HCT116 (cell line): Measurements from ENCODE around the gene CFAP74. TPM values are rescaled to one million over a fixed set of nuclear protein-coding genes. Genes with fewer than 3 reads are reported as not detected.

Experiments used
- ATAC-seq: fragments of 200-7000 bp; cut with Tn5 transposase; 2 replicates; pipeline ENCODE4 v1.9.1; 2020; ENCODE audit warnings: mild to moderate bottlenecking, moderate library complexity
- BruUV-seq: library from RNA; stranded (reverse); fragments of 400-500 nt; replicated peaks from 2 replicates; lab custom pipeline; 2021; lab: Mats Ljungman, UMichigan
- CTCF ChIA-PET: fragments of 300-600 bp; sonication (Branson Sonifier 250); formaldehyde crosslinking; loops from one replicate; lab custom pipeline; 2021; ENCODE audit warnings: antibody characterized with exemption; lab: Charles Lee
- POLR2A ChIA-PET: fragments of 300-600, 350-600 bp; sonication (Branson Sonifier 250); formaldehyde crosslinking; loops from one replicate; lab custom pipeline; 2021; ENCODE audit warnings: antibody characterized with exemption; lab: Charles Lee
- RAD21 ChIA-PET, 2 experiments: fragments of 300-600 bp; sonication (Branson Sonifier 250); formaldehyde crosslinking; loops; one replicate each; lab custom pipeline; 2023; ENCODE audit warnings: low total read pairs in 2 of 2; ENCODE audit not compliant: uncharacterized antibody in 2 of 2, unreplicated experiment in 2 of 2, low non-redundant PET in 1 of 2; lab: Charles Lee
- DNase-seq: peaks from one replicate; pipeline ENCODE4 v3.0.0-alpha.2; 2010; ENCODE audit warnings: low read depth, low spot score
- H2AFZ ChIP-seq: fragments of 200-600 bp; shearing (Covaris generic), sonication (generic); 2 replicates; pipeline ENCODE4 v1.6.1; 2017; ENCODE audit warnings: low read depth, mixed run types, mixed read lengths, antibody characterized with exemption, low read length; ENCODE audit not compliant: poor library complexity, severe bottlenecking
- H3K27ac ChIP-seq: 2 replicates; pipeline ENCODE4 v1.5.1; 2012; ENCODE audit warnings: low read depth, low read length
- H3K27me3 ChIP-seq: fragments of 200-600 bp; sonication (generic); 2 replicates; pipeline ENCODE4 v1.6.1; 2016; ENCODE audit warnings: mixed run types, low read length, mixed read lengths; ENCODE audit not compliant: insufficient read depth
- H3K36me3 ChIP-seq, 2 experiments: fragments of 200-500 bp in 1 of 2; fragments of 200-600 bp in 1 of 2; sonication (Bioruptor generic) in 1 of 2; sonication (generic) in 1 of 2; 2 replicates each; pipeline versions ENCODE4 v1.5.1 to v1.6.1; 2014 to 2016; ENCODE audit warnings: low read length in 2 of 2, inconsistent platforms in 1 of 2, mixed read lengths in 1 of 2, mixed run types in 1 of 2; ENCODE audit not compliant: insufficient read depth in 2 of 2, control insufficient read depth in 1 of 2
- H3K4me1 ChIP-seq, 2 experiments: fragments of 200-600 bp in 1 of 2; sonication (generic) in 1 of 2; 2 replicates each; pipeline versions ENCODE4 v1.5.1 to v1.6.1; 2012 to 2017; ENCODE audit warnings: low read length in 2 of 2, inconsistent platforms in 1 of 2, mild to moderate bottlenecking in 1 of 2, mixed read lengths in 1 of 2, mixed run types in 1 of 2, moderate library complexity in 1 of 2; ENCODE audit not compliant: insufficient read depth in 2 of 2, control insufficient read depth in 1 of 2
- H3K4me2 ChIP-seq: fragments of 200-600 bp; sonication (generic); 2 replicates; pipeline ENCODE4 v1.6.1; 2017; ENCODE audit warnings: mixed run types, low read length, mixed read lengths
- H3K4me3 ChIP-seq, 2 experiments: fragments of 200-600 bp in 1 of 2; sonication (generic) in 1 of 2; replicated peaks in 1 of 2; 2 replicates each; pipeline ENCODE4 v1.5.1; 2011 to 2016; ENCODE audit warnings: low read length in 2 of 2, control low read depth in 1 of 2, low read depth in 1 of 2, mild to moderate bottlenecking in 1 of 2, mixed read lengths in 1 of 2, mixed run types in 1 of 2
- H3K79me2 ChIP-seq: fragments of 200-600 bp; sonication (generic); 2 replicates; pipeline ENCODE4 v1.6.1; 2017; ENCODE audit warnings: mild to moderate bottlenecking, mixed run types, low read length, moderate library complexity, mixed read lengths; ENCODE audit not compliant: insufficient read depth
- H3K9ac ChIP-seq: fragments of 200-600 bp; sonication (generic); 2 replicates; pipeline ENCODE4 v1.6.1; 2016; ENCODE audit warnings: low read length, mixed read lengths
- H3K9me2 ChIP-seq: fragments of 200-600 bp; sonication (generic), shearing (Covaris generic); 2 replicates; pipeline ENCODE4 v1.6.1; 2017; ENCODE audit warnings: mixed run types, mild to moderate bottlenecking, moderate library complexity; ENCODE audit not compliant: insufficient read depth
- H3K9me3 ChIP-seq, 2 experiments: fragments of 200-500 bp in 1 of 2; fragments of 200-600 bp in 1 of 2; sonication (Bioruptor generic) in 1 of 2; sonication (generic) in 1 of 2; 2 replicates each; pipeline ENCODE4 v1.6.1; 2014 to 2017; ENCODE audit warnings: low read length in 2 of 2, mixed read lengths in 2 of 2, inconsistent platforms in 1 of 2, low read depth in 1 of 2, mild to moderate bottlenecking in 1 of 2, mixed run types in 1 of 2, moderate library complexity in 1 of 2; ENCODE audit not compliant: control insufficient read depth in 1 of 2, insufficient read depth in 1 of 2
- H4K20me1 ChIP-seq: fragments of 200-600 bp; sonication (generic), shearing (Covaris generic); 2 replicates; pipeline ENCODE4 v1.6.1; 2017; ENCODE audit warnings: mixed run types, mild to moderate bottlenecking, moderate library complexity; ENCODE audit not compliant: insufficient read depth
- ATF3 ChIP-seq: IDR thresholded peaks from 2 replicates; pipeline ENCODE4 v1.6.1; 2012
- CBX3 ChIP-seq: IDR thresholded peaks from 2 replicates; pipeline ENCODE4 v1.6.1; 2012; ENCODE audit warnings: low read depth
- CTCF ChIP-seq, 3 experiments: fragments of 200-600 bp in 1 of 3; sonication (generic) in 1 of 3; IDR thresholded peaks in 2 of 3; conservative IDR thresholded peaks in 1 of 3; 2 replicates each; pipeline ENCODE4 v1.5.1; 2012 to 2017; ENCODE audit warnings: low read depth in 2 of 3, low read length in 2 of 3, antibody characterized with exemption in 1 of 3, borderline replicate concordance in 1 of 3, control low read depth in 1 of 3, mild to moderate bottlenecking in 1 of 3, mixed read lengths in 1 of 3, mixed run types in 1 of 3, moderate library complexity in 1 of 3; ENCODE audit not compliant: insufficient read depth in 1 of 3
- EGR1 ChIP-seq: IDR thresholded peaks from 2 replicates; pipeline ENCODE4 v1.6.1; 2012; ENCODE audit warnings: low read depth
- ELF1 ChIP-seq: IDR thresholded peaks from 2 replicates; pipeline ENCODE4 v1.6.1; 2012; ENCODE audit warnings: low read depth, borderline replicate concordance
- EZH2phosphoT487 ChIP-seq: fragments of 200-600 bp; IDR thresholded peaks from 2 replicates; pipeline ENCODE4 v1.6.1; 2018; ENCODE audit warnings: antibody characterized with exemption, borderline replicate concordance
- FOSL1 ChIP-seq: IDR thresholded peaks from 2 replicates; pipeline ENCODE4 v1.6.1; 2012; ENCODE audit warnings: low read depth
- JUND ChIP-seq: IDR thresholded peaks from 2 replicates; pipeline ENCODE4 v1.6.1; 2012
- MAX ChIP-seq: IDR thresholded peaks from 2 replicates; pipeline ENCODE4 v1.6.1; 2012
- POLR2A ChIP-seq: IDR thresholded peaks from 2 replicates; pipeline ENCODE4 v1.7.0; 2011; ENCODE audit warnings: borderline replicate concordance; ENCODE audit not compliant: insufficient read depth, insufficient read length; ENCODE audit errors: extremely low read depth
- POLR2AphosphoS5 ChIP-seq: IDR thresholded peaks from 2 replicates; pipeline ENCODE4 v1.6.1; 2011; ENCODE audit warnings: mild to moderate bottlenecking, low read depth, low read length, moderate library complexity
- RAD21 ChIP-seq: IDR thresholded peaks from 2 replicates; pipeline ENCODE4 v1.6.1; 2012; ENCODE audit warnings: low read depth, mild to moderate bottlenecking
- REST ChIP-seq: IDR thresholded peaks from 2 replicates; pipeline ENCODE4 v1.6.1; 2012; ENCODE audit warnings: low read depth
- SIN3A ChIP-seq: IDR thresholded peaks from 2 replicates; pipeline ENCODE4 v1.6.1; 2012; ENCODE audit warnings: low read depth
- SP1 ChIP-seq: IDR thresholded peaks from 2 replicates; pipeline ENCODE4 v1.6.1; 2012; ENCODE audit warnings: low read depth
- TCF7L2 ChIP-seq: IDR thresholded peaks from 2 replicates; pipeline ENCODE4 v1.7.0; 2011; ENCODE audit warnings: borderline replicate concordance, inconsistent platforms; ENCODE audit not compliant: insufficient read depth, insufficient read length; ENCODE audit errors: extremely low read depth
- YY1 ChIP-seq: IDR thresholded peaks from 2 replicates; pipeline ENCODE4 v1.6.1; 2011; ENCODE audit warnings: low read length, low read depth, moderate library complexity, mild to moderate bottlenecking; ENCODE audit not compliant: insufficient replicate concordance; ENCODE audit errors: extremely low read depth
- ZNF274 ChIP-seq: fragments of 200-500 bp; sonication (Bioruptor generic); IDR thresholded peaks from 2 replicates; pipeline ENCODE4 v1.6.1; 2014; ENCODE audit warnings: mild to moderate bottlenecking, low read depth, low read length, inconsistent platforms
- intact Hi-C: fragments of 100-400 bp; cut with micrococcal nuclease; formaldehyde crosslinking; loops from 2 replicates; pipeline ENCODE4 v1.10.0; 2022
- total RNA-seq: library from RNA; stranded (reverse); gene quantifications from one replicate; pipeline ENCODE4 v1.2.1, GENCODE V29; 2021; ENCODE audit not compliant: unreplicated experiment

CFAP74 gene
- total RNA-seq, 1 experiment from 2014 or later = 4.9 TPM

GRCh38 chr1:1880617-1881312 is 122.8 kb downstream of the CFAP74 start:
- no peak for TF ChIP-seq JUND
- no peak for TF ChIP-seq POLR2A
- TF ChIP-seq ATF3 = no peak
- TF ChIP-seq CTCF (IDR thresholded peaks at IDR 0.05 in 2 of 3, conservative IDR thresholded peaks at IDR 0.05 in 1 of 3; ENCODE audit: borderline replicate concordance in 1 of 3, insufficient read depth in 1 of 3, low read depth in 2 of 3, low read length in 2 of 3) = no peak
- TF ChIP-seq RAD21 = no peak
- no peak for TF ChIP-seq YY1
- TF ChIP-seq SIN3A = no peak
- no peak for TF ChIP-seq REST
- TF ChIP-seq ELF1 = no peak
- no peak for TF ChIP-seq EGR1
- TF ChIP-seq CBX3 = no peak
- TF ChIP-seq SP1 = no peak
- TF ChIP-seq EZH2phosphoT487 = no peak
- no peak for TF ChIP-seq MAX
- TF ChIP-seq POLR2AphosphoS5 = no peak
- TF ChIP-seq TCF7L2 = no peak
- no peak for TF ChIP-seq ZNF274
- TF ChIP-seq FOSL1 = no peak
- DNase-seq = no peak
- H3K4me2 ChIP-seq = no peak overlapping the region
- H3K27ac ChIP-seq = no peak overlapping the region
- H3K9me2 ChIP-seq = no peaks in the 10 kb centered on the region
- intact Hi-C loops = no loop called here
- no peaks in the 10 kb centered on the region for H3K27me3 ChIP-seq
- CTCF ChIA-PET = no interaction called here
- peaks cover 0 to 7% of the 10 kb centered on the region in 2 experiments; a peak in 2 of 4 replicates for H3K36me3 ChIP-seq
- no peak overlapping the region for H3K4me3 ChIP-seq
- no TSS peak for BruUV-seq
- RAD21 ChIA-PET = no interaction called here
- no peak overlapping the region for H2AFZ ChIP-seq
- H4K20me1 ChIP-seq = peaks cover 8% of the 10 kb centered on the region
- no peak for ATAC-seq
- H3K79me2 ChIP-seq = peaks cover 99% of the 10 kb centered on the region
- H3K9ac ChIP-seq = no peak overlapping the region
- POLR2A ChIA-PET = no interaction called here
- H3K9me3 ChIP-seq = no peaks in the 10 kb centered on the region
- H3K4me1 ChIP-seq = no peaks in the 10 kb centered on the region
